H4 (cell line): ENCODE results near the gene CCDC149. TPM values are rescaled to one million over a fixed set of nuclear protein-coding genes. Genes with fewer than 3 reads are reported as not detected.
"Not testable (repeated sequence)": the region's sequence is repeated elsewhere in the genome, so short reads cannot be mapped to it uniquely, and the experiment has no call there.

Experiments
- DNase-seq: peaks from one replicate; pipeline ENCODE4 v3.0.0-alpha.2; 2015; ENCODE audit warnings: low spot score
- total RNA-seq: library from RNA; depleted of rRNA; stranded (reverse); fragments of >200 nt; shearing (Covaris generic); gene quantifications from 2 replicates; pipeline ENCODE4 v1.2.3, GENCODE V29; 2014

The CCDC149 gene
- total RNA-seq, 1 experiment from 2014 or later: 3.3 TPM

- no peak for DNase-seq
Observed at GRCh38 chr4:24917076-24917856, 4.4 kb upstream of the CCDC149 start.

- DNase-seq: no peak
Observed at GRCh38 chr4:24915121-24915922, 2.5 kb upstream of the CCDC149 start.

- DNase-seq: no peak
Observed at GRCh38 chr4:24914460-24914859, 1.6 kb upstream of the CCDC149 start.

GRCh38 chr4:24913119-24913485 is 260 bp upstream of the CCDC149 start:
- no peak for DNase-seq

GRCh38 chr4:24910499-24910898 is 2.3 kb downstream of the CCDC149 start:
- DNase-seq: no peak

GRCh38 chr4:24909606-24910005 is 3.2 kb downstream of the CCDC149 start:
- DNase-seq: not testable (repeated sequence)

GRCh38 chr4:24897639-24898038 is 15.2 kb downstream of the CCDC149 start:
- no peak for DNase-seq

- no peak for DNase-seq
Observed at GRCh38 chr4:24896977-24897376, 15.9 kb downstream of the CCDC149 start.

GRCh38 chr4:24896056-24896455 is 16.8 kb downstream of the CCDC149 start:
- no peak for DNase-seq

- DNase-seq: no peak
Observed at GRCh38 chr4:24895461-24895860, 17.4 kb downstream of the CCDC149 start.

GRCh38 chr4:24894846-24895245 is 18.0 kb downstream of the CCDC149 start:
- DNase-seq: no peak

GRCh38 chr4:24894243-24894642 is 18.6 kb downstream of the CCDC149 start:
- no peak for DNase-seq

GRCh38 chr4:24892778-24893177 is 20.1 kb downstream of the CCDC149 start:
- no peak for DNase-seq

GRCh38 chr4:24892278-24892677 is 20.6 kb downstream of the CCDC149 start:
- no peak for DNase-seq

- DNase-seq: no peak
Observed at GRCh38 chr4:24890561-24891126, 22.2 kb downstream of the CCDC149 start.

GRCh38 chr4:24889991-24890390 is 22.9 kb downstream of the CCDC149 start:
- no peak for DNase-seq

- no peak for DNase-seq
Observed at GRCh38 chr4:24888475-24889344, 24.1 kb downstream of the CCDC149 start.

- DNase-seq: no peak
Observed at GRCh38 chr4:24887881-24888430, 24.9 kb downstream of the CCDC149 start.

GRCh38 chr4:24886596-24886995 is 26.2 kb downstream of the CCDC149 start:
- DNase-seq: no peak

GRCh38 chr4:24885342-24885741 is 27.5 kb downstream of the CCDC149 start:
- DNase-seq: no peak

- no peak for DNase-seq
Observed at GRCh38 chr4:24884902-24885301, 27.9 kb downstream of the CCDC149 start.
